IPS-11a (cell line): ENCODE measurements around the gene CACTIN.

Experiments used
- H3K4me3 ChIP-seq: one replicate; pipeline ENCODE4 v1.5.1; 2013; ENCODE audit warnings: low read depth, low read length, control low read depth

Gene CACTIN

DNA sequence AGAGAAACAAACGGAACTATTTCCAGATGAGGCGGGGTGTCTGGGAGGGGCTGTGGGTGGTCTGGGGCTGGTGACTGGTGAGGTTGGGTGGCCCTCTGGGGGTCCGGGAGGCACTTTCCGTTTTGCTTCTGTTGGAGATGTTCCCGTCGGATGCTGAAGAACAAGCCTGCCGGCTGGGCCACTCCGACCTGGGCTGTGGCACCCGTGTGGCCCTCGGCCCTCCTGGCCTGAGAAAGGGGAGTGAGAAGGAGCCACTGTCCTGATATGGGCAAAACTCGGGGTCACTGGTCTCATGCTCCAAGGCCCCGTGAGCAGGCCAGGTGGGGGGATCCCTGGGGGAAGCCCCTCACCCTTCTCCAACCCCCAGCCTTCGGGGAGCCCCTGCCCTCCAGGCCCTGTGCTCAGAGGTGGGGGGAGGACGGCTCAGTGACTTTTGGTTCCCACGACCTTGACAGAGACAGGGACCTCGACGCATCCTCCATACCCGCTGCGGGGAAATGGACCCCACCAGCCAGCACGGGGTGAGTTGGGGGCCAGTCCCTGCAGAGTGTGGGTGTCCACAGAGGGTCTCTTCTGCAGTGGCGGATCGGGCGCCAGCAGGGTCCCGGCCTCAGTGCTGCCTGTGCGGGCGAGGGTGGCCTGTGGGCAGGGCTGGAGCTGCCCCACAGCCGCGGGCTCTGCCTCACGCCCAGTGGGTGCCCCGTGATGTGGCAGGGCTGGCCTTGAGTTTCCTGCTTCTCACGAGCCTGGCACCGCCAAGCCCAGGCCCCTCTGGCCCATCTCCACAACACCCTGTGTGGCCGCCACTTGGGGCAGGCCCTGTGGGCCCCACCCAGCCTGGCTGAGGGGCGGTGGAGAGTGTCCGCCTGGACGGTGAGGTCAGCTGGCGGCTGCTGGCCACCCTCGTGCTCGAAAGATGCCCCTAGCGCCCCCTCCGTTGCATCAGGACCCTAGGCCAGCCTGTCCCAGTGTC, 15.6 kb downstream of the CACTIN start:
- no peak overlapping the region for H3K4me3 ChIP-seq

DNA sequence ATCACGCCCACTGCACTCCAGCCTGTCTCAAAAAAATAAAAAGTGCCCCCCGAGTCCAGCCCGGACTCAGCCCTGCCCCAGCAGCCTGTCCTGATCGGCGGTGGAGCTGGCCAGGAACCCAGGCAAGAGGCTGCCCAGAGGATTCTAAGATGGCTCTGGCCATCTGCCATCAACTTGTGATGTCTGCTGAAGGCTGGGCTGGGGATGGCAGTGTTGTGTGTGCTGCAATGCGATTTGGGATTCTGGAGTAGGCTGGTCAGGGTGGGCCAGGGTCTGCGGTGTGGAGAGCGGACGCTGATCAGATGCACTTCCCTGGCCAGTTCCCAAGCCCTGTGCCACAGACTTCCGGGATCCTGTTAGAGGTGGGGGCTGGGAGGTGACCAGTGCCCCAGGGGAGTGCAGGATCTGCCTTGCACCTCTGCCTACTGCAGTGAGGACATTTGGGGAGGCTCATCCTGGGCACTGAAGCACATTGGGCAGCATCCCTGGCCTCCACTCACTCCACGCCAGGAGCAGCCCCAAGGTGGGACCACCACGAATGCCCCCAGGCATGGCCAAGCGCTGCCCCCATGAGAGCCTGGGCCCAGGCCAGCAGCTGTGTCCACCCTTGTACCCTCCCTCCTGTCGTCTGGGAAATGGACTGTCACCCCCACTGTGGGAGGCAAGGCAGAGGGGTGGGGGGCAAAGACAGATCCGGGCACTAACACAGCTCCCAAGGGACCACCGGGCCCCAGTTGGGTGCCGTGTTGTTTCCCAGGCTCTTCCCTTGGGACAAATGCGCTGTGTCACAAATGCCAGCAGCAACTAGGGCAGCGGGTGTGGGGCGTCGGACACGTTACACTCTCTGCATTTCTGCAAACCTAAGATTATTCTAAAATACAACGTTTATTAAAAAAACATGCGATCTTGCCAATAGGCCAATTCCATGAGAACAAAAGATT, 16.5 kb downstream of the CACTIN start:
- no peak overlapping the region for H3K4me3 ChIP-seq

DNA sequence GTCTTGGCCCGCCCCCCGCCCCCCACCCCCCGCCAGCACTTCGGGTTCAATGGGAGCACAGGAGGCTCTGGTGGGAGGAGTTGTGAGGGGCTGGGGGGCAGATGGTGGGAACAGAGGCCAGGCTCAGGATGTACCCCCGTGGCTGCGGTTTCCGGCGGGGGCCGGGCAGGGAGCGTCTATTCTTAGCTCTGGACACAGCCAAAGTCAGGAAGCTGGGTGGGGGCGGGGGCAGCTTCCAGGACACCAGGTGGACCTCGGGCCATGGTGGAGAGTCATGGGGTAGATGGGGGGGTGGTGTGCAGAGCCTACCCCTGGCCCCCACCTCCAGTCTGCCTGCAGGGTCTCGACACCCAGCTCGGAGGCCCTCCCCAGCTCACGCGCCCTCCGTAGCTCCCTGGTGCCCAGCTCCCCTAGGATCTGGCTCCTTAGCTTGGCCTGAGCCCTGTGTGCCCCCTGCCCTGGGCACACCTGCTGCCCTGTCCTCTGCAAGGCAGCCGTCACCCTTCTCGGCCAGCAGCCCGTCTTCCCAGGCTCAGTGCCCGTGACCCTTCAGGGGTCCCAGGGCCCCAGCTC, 17.8 kb downstream of the CACTIN start:
- no peak overlapping the region for H3K4me3 ChIP-seq

DNA sequence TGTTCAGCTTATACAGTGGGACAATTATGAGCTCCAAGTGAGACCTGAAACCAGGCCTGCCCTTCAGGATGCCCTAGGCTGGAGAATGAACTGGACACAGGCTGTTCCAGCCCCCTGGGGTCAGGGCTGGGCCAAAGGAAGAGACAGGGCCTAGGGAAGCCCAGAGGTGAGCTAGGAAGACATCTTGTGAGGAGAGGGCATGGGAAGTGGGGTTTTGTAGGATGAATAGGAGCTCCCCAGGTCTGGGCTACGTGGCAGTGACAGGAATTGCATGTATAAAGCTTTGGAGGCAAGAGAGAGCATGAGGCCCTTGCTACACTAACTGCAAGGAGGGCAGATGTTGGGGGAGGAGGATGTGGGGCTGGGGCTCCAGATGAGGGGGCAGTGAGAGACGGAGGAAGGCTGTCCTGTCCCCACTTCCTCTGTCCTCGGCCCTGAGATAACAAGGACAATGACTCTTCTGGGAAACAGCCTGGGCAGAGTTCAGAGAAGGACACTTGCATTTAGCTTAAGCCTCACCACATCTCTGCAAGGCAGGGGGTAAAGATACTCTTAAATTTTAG, 18.4 kb downstream of the CACTIN start:
- no peak overlapping the region for H3K4me3 ChIP-seq

DNA sequence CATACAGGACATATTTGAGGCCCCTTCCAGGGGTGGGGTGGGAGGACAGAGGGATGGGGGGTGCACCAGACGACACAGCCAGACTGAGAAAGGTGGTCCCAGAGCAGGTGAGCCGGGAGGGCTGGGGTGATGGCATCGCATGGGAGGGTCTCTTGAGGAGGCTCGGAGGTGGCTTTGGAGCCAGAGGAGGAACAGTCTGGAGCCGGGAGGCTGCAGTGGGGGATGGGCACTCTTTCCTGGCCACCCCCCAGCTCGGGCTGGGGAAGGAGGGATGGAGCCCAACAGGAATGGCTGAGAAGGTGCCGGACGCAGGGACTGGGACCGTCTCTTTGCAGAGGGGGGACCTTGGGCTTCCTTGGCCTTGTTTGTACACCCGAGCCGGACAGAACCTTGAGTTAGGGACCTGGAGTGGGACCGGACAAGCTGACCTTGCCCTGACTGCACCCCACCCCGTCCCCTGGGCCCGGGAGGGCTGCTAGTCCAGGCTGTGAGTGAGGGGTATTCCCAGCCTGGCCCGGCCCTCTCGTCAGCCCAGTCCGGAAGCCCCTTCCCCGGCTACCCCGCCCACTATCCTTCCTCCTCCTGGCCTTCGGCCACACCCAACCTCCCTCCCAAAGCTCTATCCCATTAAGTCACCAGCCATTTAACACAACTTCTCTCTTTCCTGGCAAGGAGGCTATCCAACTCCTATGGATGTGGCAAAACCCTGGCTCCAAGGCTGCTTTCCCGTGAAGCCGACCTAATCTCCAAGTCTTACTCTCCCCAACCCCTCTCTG, 19.1 kb downstream of the CACTIN start:
- peak overlapping the region; percentile 37 for H3K4me3 ChIP-seq

DNA sequence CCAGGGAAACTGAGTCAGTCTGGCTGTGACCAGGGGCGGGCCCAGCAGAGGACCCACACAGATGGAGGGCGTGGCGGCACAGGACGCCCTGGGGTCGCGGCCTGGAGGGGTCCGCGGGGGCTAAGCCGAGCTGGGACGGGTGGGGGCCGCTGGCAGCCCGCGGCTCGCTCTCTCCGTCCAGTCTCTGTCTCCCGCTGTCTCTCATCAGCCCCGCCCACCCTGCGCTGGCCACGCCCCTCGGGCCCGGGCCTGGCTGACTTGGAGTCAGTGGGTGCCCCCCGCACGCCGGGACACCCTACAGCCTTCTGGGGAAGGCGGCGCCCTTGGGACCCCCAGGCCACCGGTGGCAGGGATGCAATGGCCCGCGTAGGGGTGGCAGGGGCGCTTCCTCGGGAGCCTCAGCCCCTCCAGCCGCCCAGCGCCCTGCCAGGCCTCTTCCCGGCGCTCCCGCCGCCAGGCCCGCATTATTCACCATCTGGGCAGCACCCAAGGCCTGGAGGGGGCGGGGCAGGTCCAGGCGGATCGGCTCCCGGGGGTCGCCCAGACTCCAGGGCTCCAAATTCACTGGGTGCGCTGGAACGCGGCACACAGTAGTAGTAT, 19.8 kb downstream of the CACTIN start, which contains the start of gene TBXA2R:
Gene TBXA2R, minus strand, starts transcription at position 186 of the 600 bp plus-strand sequence. CDS start 6,241 bp downstream, outside the sequence.
- H3K4me3 ChIP-seq, result peak within 1 kb of the TSS; percentile 37

DNA sequence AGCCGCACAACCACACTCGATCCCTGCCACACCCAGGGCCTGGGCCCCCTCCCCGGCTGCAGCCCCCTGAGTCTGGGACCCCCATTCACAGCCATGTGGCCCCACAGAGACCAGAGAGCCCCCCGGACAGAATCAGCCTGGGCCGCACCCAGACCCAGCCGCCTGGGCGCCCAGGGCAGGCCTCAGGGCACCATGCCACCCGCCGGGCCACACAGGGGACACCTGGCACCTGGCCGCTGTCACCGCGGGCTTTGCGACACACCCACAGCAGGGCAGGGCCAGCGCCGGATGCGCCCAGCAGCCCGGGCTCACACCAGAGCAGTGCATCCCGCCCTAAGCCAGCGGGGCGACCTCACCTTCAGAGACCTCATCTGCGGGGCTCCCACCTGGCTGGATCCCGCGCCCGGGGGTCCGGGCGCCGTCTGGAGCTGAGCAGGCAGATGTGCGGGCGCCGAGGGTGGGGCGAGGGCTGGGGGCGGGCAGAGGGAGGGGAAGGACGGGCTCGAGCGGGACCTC, 20.4 kb downstream of the CACTIN start:
- peak overlapping the region; percentile 35 for H3K4me3 ChIP-seq

DNA sequence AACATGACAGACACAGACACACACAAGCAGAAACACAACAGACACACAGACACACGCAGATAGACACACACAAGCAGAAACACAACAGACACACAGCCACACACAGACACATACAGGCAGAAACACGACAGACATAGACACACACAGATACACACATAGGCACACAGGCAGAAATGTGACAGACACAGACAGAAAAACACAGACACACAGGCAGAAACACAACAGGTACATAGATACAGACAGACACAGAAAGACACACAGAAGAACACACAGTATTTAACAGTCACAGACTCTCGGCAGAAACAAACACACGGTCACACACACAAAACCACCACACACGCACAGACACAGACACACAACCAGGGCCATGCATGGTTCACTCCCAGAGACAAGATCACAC, 20.8 kb downstream of the CACTIN start:
- H3K4me3 ChIP-seq, result no peak overlapping the region

DNA sequence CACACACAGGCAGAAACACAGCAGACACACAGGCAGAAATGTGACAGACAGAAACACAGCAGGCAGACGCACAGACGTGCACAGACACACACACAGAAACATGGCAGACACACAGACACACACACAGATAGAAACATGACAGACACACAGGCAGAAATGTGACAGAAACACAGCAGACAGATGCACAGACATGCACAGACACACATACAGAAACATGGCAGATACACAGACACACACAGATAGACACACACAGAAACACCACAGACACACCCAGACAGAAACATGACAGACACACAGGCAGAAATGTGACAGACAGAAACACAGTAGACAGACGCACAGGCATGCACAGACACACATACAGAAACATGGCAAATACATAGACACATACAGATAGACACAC, 21.2 kb downstream of the CACTIN start:
- H3K4me3 ChIP-seq, result no peak overlapping the region

DNA sequence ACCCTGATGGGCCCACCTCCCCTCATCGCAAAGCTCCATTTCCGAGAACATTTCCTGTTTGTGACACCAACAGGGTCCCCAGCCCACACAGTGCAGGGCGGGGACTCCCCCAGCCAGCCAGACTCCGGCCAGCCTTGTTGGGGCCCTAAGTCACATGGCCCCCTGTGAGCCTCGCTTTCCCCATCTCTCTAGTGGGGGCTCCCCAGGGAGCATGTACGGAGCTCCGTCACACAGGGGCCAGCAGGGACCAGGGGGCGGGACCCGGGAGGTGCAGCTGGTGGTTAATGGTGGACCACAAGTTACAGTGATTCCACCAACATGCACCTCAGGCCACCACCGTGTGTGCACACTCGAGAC, 21.6 kb downstream of the CACTIN start:
- no peak overlapping the region for H3K4me3 ChIP-seq

DNA sequence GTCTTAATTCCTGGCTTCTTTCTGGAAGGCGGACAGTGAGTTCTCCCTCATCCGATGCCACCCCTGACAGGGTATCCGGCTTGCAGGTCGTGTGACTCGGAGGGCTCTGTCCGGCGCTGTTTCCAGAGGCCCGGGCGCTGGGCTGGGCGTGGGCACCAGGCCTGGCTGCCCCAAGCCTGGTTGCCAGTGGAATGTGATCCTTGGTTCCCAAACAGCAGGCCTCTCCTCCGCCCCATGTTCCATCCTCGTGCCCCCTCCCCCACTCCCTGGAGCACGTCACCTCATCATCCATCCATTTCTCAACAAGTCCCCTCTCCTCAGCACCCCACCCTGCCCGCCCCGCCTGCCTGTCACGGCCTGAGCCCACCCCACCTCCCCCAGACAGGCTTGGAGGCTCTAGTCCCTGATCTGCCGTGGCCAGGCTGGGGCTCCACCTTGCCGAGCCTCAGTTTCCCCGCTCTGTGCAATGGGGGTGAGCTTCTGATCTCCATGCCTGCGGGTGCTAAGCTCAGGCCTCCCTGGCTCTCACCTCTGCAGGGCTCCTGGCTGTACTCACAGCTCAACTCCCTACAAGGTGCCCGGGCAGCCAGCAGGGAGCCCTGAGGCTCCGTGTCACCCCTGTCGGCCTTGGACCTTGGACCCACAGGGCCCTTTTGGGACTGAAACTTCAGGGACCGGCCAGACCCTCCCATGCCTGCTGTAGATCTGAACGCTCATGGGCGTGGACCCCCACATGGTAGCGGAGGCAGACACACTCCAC, 22.2 kb downstream of the CACTIN start:
- no peak overlapping the region for H3K4me3 ChIP-seq

DNA sequence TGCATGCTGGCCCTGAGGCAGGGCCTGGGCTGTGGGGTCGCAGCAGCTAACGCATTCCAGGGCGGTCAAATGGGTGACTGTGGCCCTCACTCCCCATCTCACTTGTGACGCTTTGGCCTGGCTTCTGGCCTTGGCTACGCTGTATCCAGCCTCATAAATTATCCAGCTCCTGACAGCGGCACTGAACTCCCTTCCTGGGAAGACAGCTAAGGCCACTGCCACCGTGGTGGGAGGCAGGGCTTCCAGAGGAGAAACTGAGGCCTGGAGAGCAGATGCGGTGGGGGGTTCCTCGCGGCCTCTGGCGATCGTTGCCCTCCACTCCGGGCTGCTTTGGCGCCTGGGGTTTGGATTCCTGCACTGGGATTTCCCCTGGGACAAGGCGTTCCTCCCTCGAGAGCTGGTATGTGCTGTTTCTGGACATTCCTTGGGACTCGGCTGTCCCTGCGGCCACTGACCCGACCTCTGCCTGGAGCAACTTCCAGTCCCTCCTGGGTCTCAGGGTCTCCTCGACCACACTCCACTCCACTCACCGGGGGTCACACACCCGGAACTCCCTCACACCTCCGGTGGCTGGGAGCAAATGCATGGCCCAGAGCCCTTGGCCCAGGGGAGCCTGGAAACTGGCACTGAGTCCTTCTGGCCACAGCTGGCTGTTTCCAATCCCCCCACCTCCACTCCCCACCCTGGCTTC, 23.3 kb downstream of the CACTIN start:
- H3K4me3 ChIP-seq, result no peak overlapping the region

DNA sequence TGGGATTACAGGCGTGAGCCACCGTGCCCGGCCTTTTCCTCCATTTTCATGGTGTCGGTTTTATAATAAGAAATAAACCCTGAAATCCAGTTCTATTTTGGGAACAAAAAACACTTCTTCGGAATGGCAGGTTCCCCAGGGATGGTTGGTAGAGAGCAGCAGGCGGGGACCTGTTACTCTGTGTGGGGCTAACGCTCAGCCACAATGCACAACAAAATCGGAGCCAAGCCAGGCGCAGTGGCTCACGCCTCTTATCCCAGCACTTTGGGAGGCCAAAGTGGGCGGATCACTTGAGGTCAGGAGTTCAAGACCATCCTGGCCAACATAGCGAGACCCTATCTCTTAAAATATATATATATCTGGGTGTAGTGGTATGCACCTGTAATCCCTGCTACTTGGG, 25.6 kb downstream of the CACTIN start:
- H3K4me3 ChIP-seq, result no peak overlapping the region

DNA sequence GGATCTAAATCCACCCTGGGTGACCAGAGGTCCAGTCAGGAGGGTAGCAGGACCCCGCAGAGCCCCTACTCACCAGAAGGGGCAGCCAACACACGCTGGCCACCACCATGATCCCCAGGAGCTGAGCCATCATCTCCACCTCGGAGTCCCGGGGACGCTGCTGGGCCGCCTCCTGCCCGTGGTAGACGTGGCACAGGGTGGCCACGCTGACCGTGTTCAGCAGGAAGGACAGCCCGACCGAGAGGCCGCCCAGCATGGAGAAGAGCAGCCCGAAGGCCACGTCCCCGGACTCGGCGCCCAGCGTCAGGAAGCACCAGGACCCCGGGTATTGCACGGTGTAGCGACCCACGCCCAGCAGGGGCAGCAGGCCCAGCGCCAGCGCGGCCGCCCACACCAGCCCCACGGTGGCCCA, 26.8 kb downstream of the CACTIN start:
- no peak overlapping the region for H3K4me3 ChIP-seq

DNA sequence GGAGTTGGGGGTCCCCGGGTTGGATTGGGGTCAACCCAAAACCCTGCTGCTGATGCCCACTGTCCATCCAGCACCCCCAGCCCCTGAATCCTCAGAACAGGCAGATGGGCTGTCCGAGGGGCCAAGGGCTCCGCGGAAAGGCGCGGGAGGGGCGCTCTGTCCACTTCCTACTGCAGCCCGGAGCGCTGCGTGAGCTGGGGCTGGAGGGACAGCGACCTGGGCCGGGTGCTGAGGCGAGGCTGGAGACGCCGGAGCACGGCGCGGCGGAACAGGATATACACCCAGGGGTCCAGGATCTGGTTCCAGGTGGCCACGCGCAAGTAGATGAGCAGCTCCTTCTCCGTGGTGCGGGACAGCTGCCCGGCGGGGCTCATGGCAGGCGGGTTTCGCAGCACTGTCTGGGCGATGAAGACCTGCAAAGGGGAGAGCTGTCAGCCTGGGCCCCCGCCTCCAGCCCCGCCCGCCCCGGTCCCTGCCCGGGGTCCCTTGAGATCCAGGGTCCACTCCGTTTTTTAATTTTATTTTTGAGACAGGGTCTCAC, 31.0 kb downstream of the CACTIN start:
- no peak overlapping the region for H3K4me3 ChIP-seq

DNA sequence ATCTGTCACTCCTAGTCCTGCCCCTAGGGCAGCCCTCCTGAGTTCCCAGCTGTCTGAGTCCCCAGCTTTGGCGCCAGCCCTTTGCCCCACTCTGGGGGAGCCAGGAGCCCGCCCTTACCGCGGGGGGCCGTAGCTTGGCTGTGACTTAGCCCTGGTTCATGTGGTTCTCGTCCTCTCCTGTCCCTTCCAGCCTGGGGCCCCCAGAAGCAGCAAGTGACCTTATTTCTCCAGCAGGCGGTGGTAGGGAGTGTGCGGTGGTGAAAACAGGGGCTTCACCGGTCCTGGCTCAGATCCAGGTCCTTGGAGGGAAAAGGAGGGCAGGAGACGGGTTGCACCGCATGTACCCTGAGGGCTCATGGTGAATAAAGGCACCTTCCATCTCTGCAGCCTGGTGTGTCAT, 33.4 kb downstream of the CACTIN start:
- no peak overlapping the region for H3K4me3 ChIP-seq

DNA sequence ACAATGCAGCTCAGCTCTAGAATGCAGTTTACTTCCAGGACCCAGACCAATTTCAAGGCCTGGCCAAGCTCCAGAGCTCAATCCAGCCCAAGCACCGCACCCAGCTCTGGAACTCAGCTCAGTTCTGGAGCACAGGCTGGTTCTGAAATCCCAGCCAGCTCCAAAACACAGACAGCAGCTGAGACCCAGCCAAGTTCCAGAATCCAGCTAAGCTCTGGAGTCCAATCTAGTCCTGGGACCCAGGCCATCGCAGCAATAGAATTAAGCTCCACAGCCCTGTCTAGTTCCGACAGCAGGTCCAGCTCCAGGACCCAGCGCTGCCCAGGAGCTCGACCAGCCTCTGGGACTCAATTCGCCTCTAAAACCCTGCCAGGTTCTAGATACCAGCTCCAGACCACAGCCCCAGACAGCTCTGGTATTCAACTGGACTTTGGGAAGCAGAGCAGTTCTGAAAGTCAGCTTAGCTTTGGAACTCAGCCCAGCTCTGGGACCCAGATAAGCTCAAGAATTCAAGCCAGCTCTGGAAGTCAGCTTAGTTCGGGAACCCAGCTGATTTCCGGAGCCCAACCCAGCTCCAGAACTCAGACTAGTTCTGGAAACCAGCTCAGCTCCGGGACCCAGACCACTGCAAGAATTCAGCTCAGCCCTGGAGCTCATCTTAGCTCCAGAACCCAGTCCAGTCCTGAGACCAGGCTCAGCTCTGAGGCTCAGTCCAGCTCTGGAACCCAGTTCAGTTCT, 34.5 kb downstream of the CACTIN start:
- no peak overlapping the region for H3K4me3 ChIP-seq
